H9 (cell line): ENCODE measurements around the gene HMSD. TPM values are rescaled to one million over a fixed set of nuclear protein-coding genes. Genes with fewer than 3 reads are reported as not detected.

Experiments
- DNase-seq: peaks from one replicate; pipeline ENCODE4 v3.0.0-alpha.2; 2017
- H2AFZ ChIP-seq: one replicate; pipeline ENCODE4 v1.6.1; 2013; ENCODE audit warnings: mild to moderate bottlenecking, low read length, control low read depth, moderate library complexity
- H2AK5ac ChIP-seq: 2 replicates; pipeline ENCODE4 v1.6.1; 2013; ENCODE audit warnings: low read length, control low read depth, mixed read lengths; ENCODE audit not compliant: insufficient read length
- H2BK120ac ChIP-seq: one replicate; pipeline ENCODE4 v1.6.1; 2013; ENCODE audit warnings: low read depth, mild to moderate bottlenecking, low read length, control low read depth, inconsistent platforms; ENCODE audit not compliant: poor library complexity, severe bottlenecking
- H2BK12ac ChIP-seq: 2 replicates; pipeline ENCODE4 v1.6.1; 2013; ENCODE audit warnings: low read length, control low read depth, mixed read lengths, low read depth; ENCODE audit not compliant: insufficient read length
- H2BK15ac ChIP-seq: 2 replicates; pipeline ENCODE4 v1.6.1; 2013; ENCODE audit warnings: low read depth, low read length, control low read depth
- H2BK20ac ChIP-seq: one replicate; pipeline ENCODE4 v1.6.1; 2013; ENCODE audit warnings: low read depth, mild to moderate bottlenecking, low read length, control low read depth, inconsistent platforms; ENCODE audit not compliant: poor library complexity, severe bottlenecking
- H2BK5ac ChIP-seq: 2 replicates; pipeline ENCODE4 v1.6.1; 2013; ENCODE audit warnings: low read length, control low read depth, mixed read lengths; ENCODE audit not compliant: insufficient read length
- H3K14ac ChIP-seq: 2 replicates; pipeline ENCODE4 v1.6.1; 2013; ENCODE audit warnings: low read length, control low read depth; ENCODE audit not compliant: insufficient read depth
- H3K18ac ChIP-seq: 2 replicates; pipeline ENCODE4 v1.6.1; 2013; ENCODE audit warnings: low read depth, mild to moderate bottlenecking, mixed read lengths, low read length, control low read depth; ENCODE audit not compliant: insufficient read length
- H3K23ac ChIP-seq: 2 replicates; pipeline ENCODE4 v1.6.1; 2013; ENCODE audit warnings: low read length, control low read depth, mixed read lengths, low read depth; ENCODE audit not compliant: insufficient read length
- H3K23me2 ChIP-seq: 2 replicates; pipeline ENCODE4 v1.6.1; 2013; ENCODE audit warnings: low read depth, mild to moderate bottlenecking, mixed read lengths, low read length, control low read depth; ENCODE audit not compliant: insufficient read length, poor library complexity, severe bottlenecking
- H3K27ac ChIP-seq: 2 replicates; pipeline ENCODE4 v1.5.1; 2013; ENCODE audit warnings: low read length, control low read depth, mixed read lengths, low read depth; ENCODE audit not compliant: insufficient read length
- H3K27me3 ChIP-seq: 2 replicates; pipeline ENCODE4 v1.6.1; 2013; ENCODE audit warnings: low read length, control low read depth, inconsistent platforms; ENCODE audit not compliant: insufficient read depth
- H3K4ac ChIP-seq: 2 replicates; pipeline ENCODE4 v1.6.1; 2013; ENCODE audit warnings: low read depth, mild to moderate bottlenecking, control low read depth, inconsistent platforms, low read length, moderate library complexity
- H3K4me1 ChIP-seq: 2 replicates; pipeline ENCODE4 v1.6.1; 2013; ENCODE audit warnings: low read length, control low read depth, inconsistent platforms; ENCODE audit not compliant: insufficient read depth
- H3K4me2 ChIP-seq: 2 replicates; pipeline ENCODE4 v1.6.1; 2013; ENCODE audit warnings: low read length, control low read depth, mixed read lengths; ENCODE audit not compliant: insufficient read length, insufficient read depth
- H3K56ac ChIP-seq: 2 replicates; pipeline ENCODE4 v1.6.1; 2013; ENCODE audit warnings: low read depth, mild to moderate bottlenecking, mixed read lengths, low read length, control low read depth; ENCODE audit not compliant: insufficient read length
- H3K79me1 ChIP-seq: 2 replicates; pipeline ENCODE4 v1.6.1; 2013; ENCODE audit warnings: low read depth, mild to moderate bottlenecking, moderate library complexity, low read length, control low read depth, inconsistent platforms; ENCODE audit not compliant: insufficient read depth, poor library complexity, severe bottlenecking
- H3K79me2 ChIP-seq: 2 replicates; pipeline ENCODE4 v1.6.1; 2013; ENCODE audit warnings: low read length, control low read depth, inconsistent platforms; ENCODE audit not compliant: insufficient read depth
- H3K9ac ChIP-seq: 2 replicates; pipeline ENCODE4 v1.6.1; 2013; ENCODE audit warnings: low read length, control low read depth, mixed read lengths; ENCODE audit not compliant: insufficient read length; ENCODE audit errors: extremely low read depth
- H3K9me3 ChIP-seq: one replicate; pipeline ENCODE4 v1.6.1; 2013; ENCODE audit warnings: low read depth, low read length, inconsistent platforms; ENCODE audit not compliant: control insufficient read depth
- H3T11ph ChIP-seq: one replicate; pipeline ENCODE4 v1.6.1; 2013; ENCODE audit warnings: mild to moderate bottlenecking, low read length, control low read depth, inconsistent platforms
- H4K20me1 ChIP-seq: one replicate; pipeline ENCODE4 v1.6.1; 2013; ENCODE audit not compliant: control insufficient read depth, insufficient read length, insufficient read depth
- H4K5ac ChIP-seq: 2 replicates; pipeline ENCODE4 v1.6.1; 2013; ENCODE audit warnings: low read depth, mild to moderate bottlenecking, mixed read lengths, low read length, control low read depth; ENCODE audit not compliant: insufficient read length
- H4K8ac ChIP-seq: replicated peaks from 2 replicates; pipeline ENCODE4 v1.6.1; 2013; ENCODE audit warnings: low read length, control low read depth, mixed read lengths, low read depth; ENCODE audit not compliant: insufficient read length
- H4K91ac ChIP-seq: 2 replicates; pipeline ENCODE4 v1.6.1; 2013; ENCODE audit warnings: low read depth, mild to moderate bottlenecking, moderate library complexity, mixed read lengths, low read length, control low read depth; ENCODE audit not compliant: insufficient read length
- H3K27ac Mint-ChIP-seq, 3 experiments: 2 replicates in 2 of 3; 3 replicates in 1 of 3; pipeline ENCODE4 v1.8.0; 2020 to 2021; ENCODE audit warnings: mixed read lengths in 3 of 3, mild to moderate bottlenecking in 1 of 3, moderate library complexity in 1 of 3
- H3K27me3 Mint-ChIP-seq: 2 replicates; pipeline ENCODE4 v1.8.0; 2021; ENCODE audit warnings: low read depth, mild to moderate bottlenecking, moderate library complexity, mixed read lengths
- H3K36me3 Mint-ChIP-seq, 3 experiments: 2 replicates in 2 of 3; 3 replicates in 1 of 3; pipeline ENCODE4 v1.8.0; 2020 to 2021; ENCODE audit warnings: low read depth in 3 of 3, mixed read lengths in 3 of 3; ENCODE audit not compliant: insufficient read depth in 1 of 3
- H3K4me1 Mint-ChIP-seq, 2 experiments: 2 replicates each; pipeline ENCODE4 v1.8.0; 2020; ENCODE audit warnings: mixed read lengths in 2 of 2
- H3K4me3 Mint-ChIP-seq, 2 experiments: 2 replicates in 1 of 2; 3 replicates in 1 of 2; pipeline ENCODE4 v1.8.0; 2020 to 2021; ENCODE audit warnings: mild to moderate bottlenecking in 2 of 2, mixed read lengths in 2 of 2, moderate library complexity in 1 of 2
- H3K9me3 Mint-ChIP-seq, 2 experiments: 2 replicates in 1 of 2; 3 replicates in 1 of 2; pipeline ENCODE4 v1.8.0; 2020; ENCODE audit warnings: mild to moderate bottlenecking in 2 of 2, mixed read lengths in 2 of 2, moderate library complexity in 1 of 2
- WGBS: extraction: QIAGEN DNeasy Blood & Tissue Kit; methylation state at CpG from one replicate; pipeline ENCODE4 v1.1.7; 2013; ENCODE audit warnings: missing lambda C conversion rate, low lambda C conversion rate, mixed read lengths; ENCODE audit not compliant: insufficient read length; ENCODE audit errors: extremely low coverage; 5-methylcytosine and 5-hydroxymethylcytosine counted together
- total RNA-seq: library from RNA; stranded (reverse); gene quantifications from 2 replicates; pipeline ENCODE4 v1.2.1, GENCODE V29; 2021
- TF ChIP-seq, protein P1 (sequence below): fragments of 200-600 bp; sonication (generic); conservative IDR thresholded peaks from 3 replicates; pipeline ENCODE4 v1.8.0; 2021; ENCODE audit warnings: antibody characterized with exemption, mild to moderate bottlenecking

Gene HMSD
- total RNA-seq, 1 experiment from 2014 or later, result 6.6 TPM

DNA sequence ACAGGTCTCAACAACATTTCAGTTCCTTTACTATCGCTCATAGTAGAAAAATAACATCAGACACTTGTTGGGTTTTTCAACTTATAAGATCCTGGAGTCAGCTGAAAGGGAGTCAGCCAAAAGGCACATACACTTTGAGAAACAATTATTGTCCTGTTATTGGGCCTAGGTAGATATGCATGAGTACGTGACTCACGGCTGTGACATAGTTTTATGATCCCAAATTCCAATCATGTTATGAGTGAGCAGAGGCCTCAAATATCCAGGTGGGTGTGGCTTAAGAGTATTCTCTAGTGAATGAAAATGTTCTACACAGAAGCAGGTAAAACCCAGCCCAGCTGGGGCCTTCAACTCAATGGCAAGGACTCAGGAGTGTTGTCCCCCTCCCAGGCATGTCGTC, 47.9 kb downstream of the HMSD start:
- Histone ChIP-seq H2BK120ac (no peak overlapping the region), H3K23ac (no peak overlapping the region), H3K27ac (no peak overlapping the region), H3K56ac (no peak overlapping the region), H3K4ac (no peak overlapping the region), H3K79me1 (no peaks in the 10 kb centered on the region), H3K4me2 (no peak overlapping the region), H3K14ac (no peak overlapping the region), H3K23me2 (no peaks in the 10 kb centered on the region), H2BK5ac (no peak overlapping the region), H2BK20ac (no peak overlapping the region), H2BK12ac (no peak overlapping the region), H2AFZ (no peak overlapping the region), H3K9ac (no peak overlapping the region), H4K5ac (no peak overlapping the region), H3K79me2 (no peaks in the 10 kb centered on the region), H2AK5ac (no peak overlapping the region), H3K18ac (no peak overlapping the region), H4K8ac (no peak overlapping the region), H3K4me1 (no peaks in the 10 kb centered on the region), H4K91ac (no peak overlapping the region), H4K20me1 (no peaks in the 10 kb centered on the region), H3K27me3 (no peaks in the 10 kb centered on the region), H2BK15ac (no peak overlapping the region), H3K9me3 (peaks cover 6% of the 10 kb centered on the region), H3T11ph (no peak overlapping the region)
- no peaks in the 10 kb centered on the region; the same call in 1 of the 2 replicates for H3K27me3 Mint-ChIP-seq
- H3K4me3 Mint-ChIP-seq, result no peak overlapping the region
- H3K27ac Mint-ChIP-seq, result no peak overlapping the region
- H3K9me3 Mint-ChIP-seq, result peaks cover 14 to 27% of the 10 kb centered on the region in 2 experiments
- H3K4me1 Mint-ChIP-seq, result no peaks in the 10 kb centered on the region
- no CpG with 5 or more reads among the region's 4 CpGs for WGBS
- H3K36me3 Mint-ChIP-seq, result peaks cover 9 to 16% (median 11%) of the 10 kb centered on the region in 3 experiments
- TF ChIP-seq, protein P1, sequence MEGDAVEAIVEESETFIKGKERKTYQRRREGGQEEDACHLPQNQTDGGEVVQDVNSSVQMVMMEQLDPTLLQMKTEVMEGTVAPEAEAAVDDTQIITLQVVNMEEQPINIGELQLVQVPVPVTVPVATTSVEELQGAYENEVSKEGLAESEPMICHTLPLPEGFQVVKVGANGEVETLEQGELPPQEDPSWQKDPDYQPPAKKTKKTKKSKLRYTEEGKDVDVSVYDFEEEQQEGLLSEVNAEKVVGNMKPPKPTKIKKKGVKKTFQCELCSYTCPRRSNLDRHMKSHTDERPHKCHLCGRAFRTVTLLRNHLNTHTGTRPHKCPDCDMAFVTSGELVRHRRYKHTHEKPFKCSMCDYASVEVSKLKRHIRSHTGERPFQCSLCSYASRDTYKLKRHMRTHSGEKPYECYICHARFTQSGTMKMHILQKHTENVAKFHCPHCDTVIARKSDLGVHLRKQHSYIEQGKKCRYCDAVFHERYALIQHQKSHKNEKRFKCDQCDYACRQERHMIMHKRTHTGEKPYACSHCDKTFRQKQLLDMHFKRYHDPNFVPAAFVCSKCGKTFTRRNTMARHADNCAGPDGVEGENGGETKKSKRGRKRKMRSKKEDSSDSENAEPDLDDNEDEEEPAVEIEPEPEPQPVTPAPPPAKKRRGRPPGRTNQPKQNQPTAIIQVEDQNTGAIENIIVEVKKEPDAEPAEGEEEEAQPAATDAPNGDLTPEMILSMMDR, result no peak
- no peak for DNase-seq
